Epithelial cell of esophagus (primary cell): Measurements from ENCODE around the gene STARD7.
"Not testable (repeated sequence)": the region's sequence is repeated elsewhere in the genome, so short reads cannot be mapped to it uniquely, and the experiment has no call there.

Experiments used
- DNase-seq: peaks from one replicate; pipeline ENCODE4 v3.0.0; 2010; ENCODE audit warnings: low read depth
- H3K4me3 ChIP-seq: 2 replicates; pipeline ENCODE4 v1.5.1; 2011; ENCODE audit warnings: mild to moderate bottlenecking, low read length, control low read depth
- TF ChIP-seq, protein P1 (sequence below): IDR thresholded peaks from 2 replicates; pipeline ENCODE4 v1.5.1; 2011; ENCODE audit warnings: low read depth, mild to moderate bottlenecking, low read length, control low read depth, inconsistent platforms; ENCODE audit not compliant: insufficient read depth; ENCODE audit errors: missing control alignments

Gene STARD7

GRCh38 chr2:96208143-96209010 lies at the start of gene STARD7:
STARD7 (minus strand) TSS chr2:96208827; CDS start chr2:96208434, 393 bp downstream.
- TF ChIP-seq, protein P1, sequence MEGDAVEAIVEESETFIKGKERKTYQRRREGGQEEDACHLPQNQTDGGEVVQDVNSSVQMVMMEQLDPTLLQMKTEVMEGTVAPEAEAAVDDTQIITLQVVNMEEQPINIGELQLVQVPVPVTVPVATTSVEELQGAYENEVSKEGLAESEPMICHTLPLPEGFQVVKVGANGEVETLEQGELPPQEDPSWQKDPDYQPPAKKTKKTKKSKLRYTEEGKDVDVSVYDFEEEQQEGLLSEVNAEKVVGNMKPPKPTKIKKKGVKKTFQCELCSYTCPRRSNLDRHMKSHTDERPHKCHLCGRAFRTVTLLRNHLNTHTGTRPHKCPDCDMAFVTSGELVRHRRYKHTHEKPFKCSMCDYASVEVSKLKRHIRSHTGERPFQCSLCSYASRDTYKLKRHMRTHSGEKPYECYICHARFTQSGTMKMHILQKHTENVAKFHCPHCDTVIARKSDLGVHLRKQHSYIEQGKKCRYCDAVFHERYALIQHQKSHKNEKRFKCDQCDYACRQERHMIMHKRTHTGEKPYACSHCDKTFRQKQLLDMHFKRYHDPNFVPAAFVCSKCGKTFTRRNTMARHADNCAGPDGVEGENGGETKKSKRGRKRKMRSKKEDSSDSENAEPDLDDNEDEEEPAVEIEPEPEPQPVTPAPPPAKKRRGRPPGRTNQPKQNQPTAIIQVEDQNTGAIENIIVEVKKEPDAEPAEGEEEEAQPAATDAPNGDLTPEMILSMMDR = no peak
- peak; percentile 99 for DNase-seq
- peak within 1 kb of the TSS; percentile 89 for H3K4me3 ChIP-seq

- not testable (repeated sequence) for DNase-seq
Observed at GRCh38 chr2:96257744-96258143, 49.1 kb upstream of the STARD7 start.

DNA sequence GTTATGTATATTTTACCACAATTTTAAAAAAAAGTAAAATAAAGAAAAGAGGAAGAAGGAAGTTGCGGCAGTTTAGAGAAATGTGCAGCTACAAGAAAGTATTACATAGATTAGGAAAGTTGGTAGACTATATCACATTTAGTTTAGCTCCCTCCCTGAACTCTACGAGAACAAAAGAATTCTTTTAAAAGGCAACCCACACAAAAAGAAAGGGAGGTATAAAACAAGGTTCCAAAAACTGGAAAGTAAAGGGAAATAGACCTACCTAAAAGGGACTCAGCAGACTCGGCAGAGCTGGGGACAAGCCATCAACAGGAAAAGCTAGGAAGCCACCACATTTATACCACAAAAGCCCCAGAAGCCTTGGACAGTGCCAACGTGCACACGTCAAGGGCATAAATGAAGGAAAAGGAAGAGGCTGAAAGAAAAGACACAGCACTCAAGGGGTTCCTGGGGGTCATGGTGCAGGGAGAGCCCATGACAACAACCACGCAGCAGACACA lies 48.0 kb upstream of the STARD7 start:
- no peak for DNase-seq
- TF ChIP-seq, protein P1 = no peak

More at GRCh38 chr2:96257744-96258143, 49.1 kb upstream of the STARD7 start:
- H3K4me3 ChIP-seq = not testable (repeated sequence)

DNA sequence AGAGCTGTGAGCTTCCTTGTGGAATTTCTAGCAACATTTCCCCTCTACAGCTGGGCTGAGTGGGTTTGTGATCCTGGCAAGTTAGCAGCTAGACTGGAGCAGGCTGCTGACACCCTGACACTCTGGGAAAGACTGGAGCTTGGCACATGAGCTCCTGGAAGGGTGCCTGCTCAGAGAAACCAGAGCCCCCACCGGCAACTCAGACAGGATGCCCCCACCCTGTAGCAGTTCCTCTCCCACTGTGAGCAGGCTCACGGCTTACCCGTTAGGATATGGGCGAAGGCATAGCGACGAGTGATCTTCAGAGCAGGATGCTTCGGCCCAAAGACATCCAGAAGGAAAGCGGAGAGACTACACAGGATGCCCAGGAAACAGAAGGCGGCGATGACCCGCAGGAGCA lies 45.9 kb upstream of the STARD7 start:
- no peak overlapping the region for H3K4me3 ChIP-seq
- no peak for DNase-seq
- TF ChIP-seq, protein P1 = no peak

More for the DNA sequence above, 48.0 kb upstream of the STARD7 start:
- H3K4me3 ChIP-seq = no peak overlapping the region

GRCh38 chr2:96253006-96253405 lies 44.4 kb upstream of the STARD7 start:
- H3K4me3 ChIP-seq = no peak overlapping the region
- TF ChIP-seq, protein P1 = no peak
- DNase-seq = no peak

DNA sequence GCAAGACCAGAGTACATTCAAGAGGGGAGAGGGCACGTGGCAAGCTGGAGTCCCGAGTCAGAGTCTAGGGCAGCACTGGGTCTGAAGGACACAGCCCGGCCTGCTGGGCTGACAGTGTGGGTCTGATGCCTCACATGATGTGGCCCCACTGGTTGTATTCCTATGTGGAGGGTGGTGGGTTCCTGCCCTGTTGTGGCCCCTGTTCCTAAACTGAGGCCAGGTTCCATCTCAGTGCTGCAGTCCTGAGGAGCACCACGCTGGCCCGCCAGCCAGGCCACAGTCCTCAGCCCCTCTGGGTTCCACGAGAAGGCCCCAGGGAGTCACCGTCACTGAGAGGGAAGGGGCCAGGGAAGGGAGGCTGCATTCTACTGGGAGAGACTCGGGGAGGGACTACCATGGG lies 43.9 kb upstream of the STARD7 start:
- TF ChIP-seq, protein P1 = no peak
- DNase-seq = no peak
- H3K4me3 ChIP-seq = no peak overlapping the region

DNA sequence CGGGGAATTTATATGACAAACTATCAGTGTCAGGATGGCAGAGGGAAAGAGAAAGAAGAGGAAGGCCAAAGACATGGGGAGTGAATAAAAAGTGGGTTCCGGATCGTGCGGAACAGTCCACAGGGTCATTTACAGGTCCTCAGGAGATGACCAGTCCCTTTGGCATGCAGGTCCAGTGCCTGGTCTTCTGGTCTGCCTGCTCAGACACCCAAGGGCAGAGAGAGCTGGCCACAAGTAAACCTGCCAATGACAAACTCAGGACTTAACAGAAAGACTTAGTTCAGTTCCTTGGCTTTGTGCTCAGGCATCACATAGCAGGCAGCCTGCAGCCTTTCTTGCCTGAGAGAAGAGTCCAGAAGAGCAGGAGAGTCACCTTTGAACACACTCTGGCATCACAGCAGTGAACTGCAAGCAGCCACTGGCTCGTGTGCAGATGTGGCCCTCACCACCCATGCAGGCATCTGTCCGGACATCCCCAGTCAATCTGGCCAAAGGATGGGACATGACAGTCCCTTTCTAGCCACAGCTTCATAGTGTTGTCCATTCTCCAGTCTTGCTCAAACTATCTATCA lies 43.2 kb upstream of the STARD7 start:
- no peak overlapping the region for H3K4me3 ChIP-seq
- TF ChIP-seq, protein P1 = no peak
- DNase-seq = no peak
